Ectodermal cell (in vitro differentiated cells): ENCODE results near the gene DARS2.
"Not testable (repeated sequence)": the region's sequence is repeated elsewhere in the genome, so short reads cannot be mapped to it uniquely, and the experiment has no call there.

Source experiments
- H3K27ac ChIP-seq: 2 replicates; pipeline ENCODE4 v1.7.0; 2013; ENCODE audit warnings: mild to moderate bottlenecking, low read depth, low read length; ENCODE audit not compliant: insufficient read depth, poor library complexity, severe bottlenecking
- H3K27me3 ChIP-seq: 2 replicates; pipeline ENCODE4 v1.7.0; 2013; ENCODE audit warnings: mild to moderate bottlenecking, low read length; ENCODE audit not compliant: insufficient read depth, control insufficient read depth, poor library complexity, severe bottlenecking
- H3K36me3 ChIP-seq: one replicate; pipeline ENCODE4 v1.7.0; 2013; ENCODE audit warnings: low read length; ENCODE audit not compliant: control insufficient read depth, insufficient read depth
- H3K4me1 ChIP-seq: one replicate; pipeline ENCODE4 v1.7.0; 2013; ENCODE audit warnings: low read length; ENCODE audit not compliant: control insufficient read depth, insufficient read depth
- H3K4me3 ChIP-seq: 2 replicates; pipeline ENCODE4 v1.7.0; 2013; ENCODE audit warnings: low read depth, low read length, control low read depth; ENCODE audit not compliant: insufficient read depth
- H3K9me3 ChIP-seq: 2 replicates; pipeline ENCODE4 v1.7.0; 2013; ENCODE audit warnings: mild to moderate bottlenecking, low read length, moderate library complexity; ENCODE audit not compliant: control insufficient read depth
- WGBS, 2 experiments: methylation state at CpG; one replicate each; pipeline ENCODE4 v1.1.7; 2013; ENCODE audit warnings: missing lambda C conversion rate in 2 of 2; 5-methylcytosine and 5-hydroxymethylcytosine counted together

Gene DARS2

GRCh38 chr1:173859547-173859946, 35.1 kb downstream of the DARS2 start:
- H3K9me3 ChIP-seq, H3K4me3 ChIP-seq, H3K4me1 ChIP-seq, H3K27ac ChIP-seq, H3K27me3 ChIP-seq: not testable (repeated sequence)
- H3K36me3 ChIP-seq = peaks cover 35% of the 10 kb centered on the region
- WGBS, 2 experiments = 93 to 96% methylated on average over 4 to 5 of the region's 5 CpGs

GRCh38 chr1:173860065-173860464, 35.6 kb downstream of the DARS2 start:
- no peak overlapping the region for H3K27ac ChIP-seq
- H3K9me3 ChIP-seq = no peaks in the 10 kb centered on the region
- peaks cover 40% of the 10 kb centered on the region for H3K36me3 ChIP-seq
- no peaks in the 10 kb centered on the region for H3K27me3 ChIP-seq
- WGBS, 2 experiments = 100% methylated on average over 1 of the region's 1 CpG
- H3K4me1 ChIP-seq = peaks cover 5% of the 10 kb centered on the region
- no peak overlapping the region for H3K4me3 ChIP-seq

GRCh38 chr1:173861731-173862145, 37.3 kb downstream of the DARS2 start:
- Histone ChIP-seq H3K9me3 (no peaks in the 10 kb centered on the region), H3K4me3 (no peak overlapping the region), H3K36me3 (peaks cover 42% of the 10 kb centered on the region), H3K27me3 (no peaks in the 10 kb centered on the region), H3K27ac (no peak overlapping the region), H3K4me1 (peaks cover 12% of the 10 kb centered on the region)
- WGBS, 2 experiments = 92 to 94% methylated on average over 7 of the region's 7 CpGs

- not testable (repeated sequence) for H3K9me3 ChIP-seq, H3K27me3 ChIP-seq, H3K4me3 ChIP-seq
- Histone ChIP-seq H3K36me3 (peaks cover 42% of the 10 kb centered on the region), H3K4me1 (peaks cover 12% of the 10 kb centered on the region), H3K27ac (peak overlapping the region; percentile 28)
- 64 to 79% methylated on average over 13 of the region's 13 CpGs for WGBS, 2 experiments
These were observed 37.8 kb downstream of the DARS2 start for GRCh38 chr1:173862146-173862768.

GRCh38 chr1:173862769-173863223, 38.3 kb downstream of the DARS2 start:
- peak overlapping the region; percentile 28 for H3K27ac ChIP-seq
- no peak overlapping the region for H3K4me3 ChIP-seq
- H3K9me3 ChIP-seq = no peaks in the 10 kb centered on the region
- peaks cover 12% of the 10 kb centered on the region for H3K4me1 ChIP-seq
- H3K27me3 ChIP-seq = no peaks in the 10 kb centered on the region
- H3K36me3 ChIP-seq = peaks cover 42% of the 10 kb centered on the region
- WGBS, 2 experiments = 74 to 82% methylated on average over 8 of the region's 8 CpGs

- no peaks in the 10 kb centered on the region for H3K27me3 ChIP-seq
- H3K4me3 ChIP-seq = no peak overlapping the region
- no peaks in the 10 kb centered on the region for H3K9me3 ChIP-seq
- peak overlapping the region; percentile 28 for H3K27ac ChIP-seq
- peaks cover 35% of the 10 kb centered on the region for H3K36me3 ChIP-seq
- H3K4me1 ChIP-seq = peaks cover 12% of the 10 kb centered on the region
These were observed 39.0 kb downstream of the DARS2 start for GRCh38 chr1:173863224-173864161.

GRCh38 chr1:173864179-173864867, 39.9 kb downstream of the DARS2 start:
- peak overlapping the region; percentile 14 for H3K4me3 ChIP-seq
- peaks cover 32% of the 10 kb centered on the region for H3K36me3 ChIP-seq
- 94 to 96% methylated on average over 5 of the region's 5 CpGs for WGBS, 2 experiments
- H3K9me3 ChIP-seq = no peaks in the 10 kb centered on the region
- peaks cover 12% of the 10 kb centered on the region for H3K4me1 ChIP-seq
- H3K27me3 ChIP-seq = no peaks in the 10 kb centered on the region
- no peak overlapping the region for H3K27ac ChIP-seq

GRCh38 chr1:173865468-173866164, 41.1 kb downstream of the DARS2 start:
- Histone ChIP-seq H3K36me3 (peaks cover 32% of the 10 kb centered on the region), H3K9me3 (no peaks in the 10 kb centered on the region), H3K27ac (no peak overlapping the region), H3K4me3 (peak overlapping the region; percentile 92), H3K27me3 (no peaks in the 10 kb centered on the region), H3K4me1 (peaks cover 12% of the 10 kb centered on the region)
- 52 to 53% methylated on average over 4 of the region's 4 CpGs for WGBS, 2 experiments

- H3K27me3 ChIP-seq = no peaks in the 10 kb centered on the region
- H3K36me3 ChIP-seq = peaks cover 32% of the 10 kb centered on the region
- H3K4me1 ChIP-seq = peaks cover 12% of the 10 kb centered on the region
- no peaks in the 10 kb centered on the region for H3K9me3 ChIP-seq
- peak overlapping the region; percentile 90 for H3K27ac ChIP-seq
- H3K4me3 ChIP-seq = peak overlapping the region; percentile 92
- 0 to 8% methylated on average over 2 of the region's 2 CpGs for WGBS, 2 experiments
These were observed 42.1 kb downstream of the DARS2 start for GRCh38 chr1:173866413-173867115.
